ENCODE data around the gene COL8A1.

Gene COL8A1

GRCh38 chr3:99637016-99637367, 1.4 kb upstream of the COL8A1 start:
- DNase-seq, result no peak

GRCh38 chr3:99637368-99638111, 854 bp upstream of the COL8A1 start:
- H3K9me3 ChIP-seq (ENCODE audit: control insufficient read depth, low read length), result no peaks in the 10 kb centered on the region
- no peak for DNase-seq
- no peak overlapping the region for H3K4me3 ChIP-seq (ENCODE audit: insufficient read depth, low read depth, low read length, poor library complexity, severe bottlenecking)
- H3K27ac ChIP-seq (ENCODE audit: insufficient read depth, low read length, poor library complexity, severe bottlenecking), result no peak overlapping the region
- peaks cover 7% of the 10 kb centered on the region for H3K27me3 ChIP-seq (replicated peaks; ENCODE audit: control insufficient read depth, insufficient read depth, low read length, poor library complexity, severe bottlenecking)
- H3K36me3 ChIP-seq (ENCODE audit: control insufficient read depth, insufficient read depth, low read length), result no peaks in the 10 kb centered on the region
- H3K4me1 ChIP-seq (ENCODE audit: control insufficient read depth, insufficient read depth, low read length, poor library complexity, severe bottlenecking), result no peaks in the 10 kb centered on the region

More at GRCh38 chr3:99637016-99637367, 1.4 kb upstream of the COL8A1 start:
- Histone ChIP-seq H3K36me3 (ENCODE audit: control insufficient read depth, insufficient read depth, low read length) (no peaks in the 10 kb centered on the region), H3K9me3 (ENCODE audit: control insufficient read depth, low read length) (no peaks in the 10 kb centered on the region), H3K4me1 (ENCODE audit: control insufficient read depth, insufficient read depth, low read length, poor library complexity, severe bottlenecking) (no peaks in the 10 kb centered on the region), H3K27me3 (replicated peaks; ENCODE audit: control insufficient read depth, insufficient read depth, low read length, poor library complexity, severe bottlenecking) (peaks cover 7% of the 10 kb centered on the region), H3K4me3 (ENCODE audit: insufficient read depth, low read depth, low read length, poor library complexity, severe bottlenecking) (no peak overlapping the region), H3K27ac (ENCODE audit: insufficient read depth, low read length, poor library complexity, severe bottlenecking) (no peak overlapping the region)

GRCh38 chr3:99639579-99639978, 1.2 kb downstream of the COL8A1 start:
- H3K36me3 ChIP-seq (ENCODE audit: control insufficient read depth, insufficient read depth, low read length), result no peaks in the 10 kb centered on the region

GRCh38 chr3:99640214-99640851, 1.9 kb downstream of the COL8A1 start:
- Histone ChIP-seq H3K27me3 (replicated peaks; ENCODE audit: control insufficient read depth, insufficient read depth, low read length, poor library complexity, severe bottlenecking) (peaks cover 3% of the 10 kb centered on the region), H3K27ac (ENCODE audit: insufficient read depth, low read length, poor library complexity, severe bottlenecking) (no peak overlapping the region), H3K4me1 (ENCODE audit: control insufficient read depth, insufficient read depth, low read length, poor library complexity, severe bottlenecking) (no peaks in the 10 kb centered on the region), H3K9me3 (ENCODE audit: control insufficient read depth, low read length) (no peaks in the 10 kb centered on the region), H3K4me3 (ENCODE audit: insufficient read depth, low read depth, low read length, poor library complexity, severe bottlenecking) (no peak overlapping the region), H3K36me3 (ENCODE audit: control insufficient read depth, insufficient read depth, low read length) (no peaks in the 10 kb centered on the region)
- no peak for DNase-seq

More at GRCh38 chr3:99639579-99639978, 1.2 kb downstream of the COL8A1 start:
- Histone ChIP-seq H3K4me1 (ENCODE audit: control insufficient read depth, insufficient read depth, low read length, poor library complexity, severe bottlenecking) (no peaks in the 10 kb centered on the region), H3K9me3 (ENCODE audit: control insufficient read depth, low read length) (no peaks in the 10 kb centered on the region), H3K4me3 (ENCODE audit: insufficient read depth, low read depth, low read length, poor library complexity, severe bottlenecking) (no peak overlapping the region), H3K27ac (ENCODE audit: insufficient read depth, low read length, poor library complexity, severe bottlenecking) (no peak overlapping the region), H3K27me3 (replicated peaks; ENCODE audit: control insufficient read depth, insufficient read depth, low read length, poor library complexity, severe bottlenecking) (peaks cover 3% of the 10 kb centered on the region)
- no peak for DNase-seq

- H3K4me3 ChIP-seq (ENCODE audit: insufficient read depth, low read depth, low read length, poor library complexity, severe bottlenecking), result no peak overlapping the region
- no peak for DNase-seq
- H3K36me3 ChIP-seq (ENCODE audit: control insufficient read depth, insufficient read depth, low read length), result no peaks in the 10 kb centered on the region
- H3K9me3 ChIP-seq (ENCODE audit: control insufficient read depth, low read length), result no peaks in the 10 kb centered on the region
- H3K27me3 ChIP-seq (replicated peaks; ENCODE audit: control insufficient read depth, insufficient read depth, low read length, poor library complexity, severe bottlenecking), result peaks cover 3% of the 10 kb centered on the region
- H3K27ac ChIP-seq (ENCODE audit: insufficient read depth, low read length, poor library complexity, severe bottlenecking), result no peak overlapping the region
- no peaks in the 10 kb centered on the region for H3K4me1 ChIP-seq (ENCODE audit: control insufficient read depth, insufficient read depth, low read length, poor library complexity, severe bottlenecking)
Measured at GRCh38 chr3:99641480-99641879, 3.1 kb downstream of the COL8A1 start.

- Histone ChIP-seq H3K4me3 (ENCODE audit: insufficient read depth, low read depth, low read length, poor library complexity, severe bottlenecking) (no peak overlapping the region), H3K27me3 (replicated peaks; ENCODE audit: control insufficient read depth, insufficient read depth, low read length, poor library complexity, severe bottlenecking) (peaks cover 3% of the 10 kb centered on the region), H3K36me3 (ENCODE audit: control insufficient read depth, insufficient read depth, low read length) (no peaks in the 10 kb centered on the region), H3K27ac (ENCODE audit: insufficient read depth, low read length, poor library complexity, severe bottlenecking) (no peak overlapping the region), H3K9me3 (ENCODE audit: control insufficient read depth, low read length) (no peaks in the 10 kb centered on the region), H3K4me1 (ENCODE audit: control insufficient read depth, insufficient read depth, low read length, poor library complexity, severe bottlenecking) (no peaks in the 10 kb centered on the region)
- DNase-seq, result no peak
Measured at GRCh38 chr3:99641982-99642381, 3.6 kb downstream of the COL8A1 start.

GRCh38 chr3:99644017-99644416, 5.6 kb downstream of the COL8A1 start:
- Histone ChIP-seq H3K4me3 (ENCODE audit: insufficient read depth, low read depth, low read length, poor library complexity, severe bottlenecking) (no peak overlapping the region), H3K36me3 (ENCODE audit: control insufficient read depth, insufficient read depth, low read length) (no peaks in the 10 kb centered on the region), H3K9me3 (ENCODE audit: control insufficient read depth, low read length) (no peaks in the 10 kb centered on the region), H3K4me1 (ENCODE audit: control insufficient read depth, insufficient read depth, low read length, poor library complexity, severe bottlenecking) (no peaks in the 10 kb centered on the region), H3K27me3 (replicated peaks; ENCODE audit: control insufficient read depth, insufficient read depth, low read length, poor library complexity, severe bottlenecking) (no peaks in the 10 kb centered on the region), H3K27ac (ENCODE audit: insufficient read depth, low read length, poor library complexity, severe bottlenecking) (no peak overlapping the region)
- no peak for DNase-seq

GRCh38 chr3:99644746-99645145, 6.4 kb downstream of the COL8A1 start:
- H3K4me1 ChIP-seq (ENCODE audit: control insufficient read depth, insufficient read depth, low read length, poor library complexity, severe bottlenecking), result no peaks in the 10 kb centered on the region
- H3K27ac ChIP-seq (ENCODE audit: insufficient read depth, low read length, poor library complexity, severe bottlenecking), result no peak overlapping the region
- no peaks in the 10 kb centered on the region for H3K9me3 ChIP-seq (ENCODE audit: control insufficient read depth, low read length)

GRCh38 chr3:99645277-99646106, 7.1 kb downstream of the COL8A1 start:
- H3K4me3 ChIP-seq (ENCODE audit: insufficient read depth, low read depth, low read length, poor library complexity, severe bottlenecking), result no peak overlapping the region
- no peaks in the 10 kb centered on the region for H3K27me3 ChIP-seq (replicated peaks; ENCODE audit: control insufficient read depth, insufficient read depth, low read length, poor library complexity, severe bottlenecking)
- no peaks in the 10 kb centered on the region for H3K4me1 ChIP-seq (ENCODE audit: control insufficient read depth, insufficient read depth, low read length, poor library complexity, severe bottlenecking)
- no peaks in the 10 kb centered on the region for H3K9me3 ChIP-seq (ENCODE audit: control insufficient read depth, low read length)
- H3K27ac ChIP-seq (ENCODE audit: insufficient read depth, low read length, poor library complexity, severe bottlenecking), result no peak overlapping the region
- H3K36me3 ChIP-seq (ENCODE audit: control insufficient read depth, insufficient read depth, low read length), result no peaks in the 10 kb centered on the region
- DNase-seq, result no peak

More at GRCh38 chr3:99644746-99645145, 6.4 kb downstream of the COL8A1 start:
- Histone ChIP-seq H3K27me3 (replicated peaks; ENCODE audit: control insufficient read depth, insufficient read depth, low read length, poor library complexity, severe bottlenecking) (no peaks in the 10 kb centered on the region), H3K4me3 (ENCODE audit: insufficient read depth, low read depth, low read length, poor library complexity, severe bottlenecking) (no peak overlapping the region), H3K36me3 (ENCODE audit: control insufficient read depth, insufficient read depth, low read length) (no peaks in the 10 kb centered on the region)
- no peak for DNase-seq

GRCh38 chr3:99646107-99646435, 7.7 kb downstream of the COL8A1 start:
- H3K27ac ChIP-seq (ENCODE audit: insufficient read depth, low read length, poor library complexity, severe bottlenecking), result no peak overlapping the region
- no peaks in the 10 kb centered on the region for H3K4me1 ChIP-seq (ENCODE audit: control insufficient read depth, insufficient read depth, low read length, poor library complexity, severe bottlenecking)
- no peaks in the 10 kb centered on the region for H3K36me3 ChIP-seq (ENCODE audit: control insufficient read depth, insufficient read depth, low read length)

More at GRCh38 chr3:99646107-99646435, 7.7 kb downstream of the COL8A1 start:
- Histone ChIP-seq H3K9me3 (ENCODE audit: control insufficient read depth, low read length) (no peaks in the 10 kb centered on the region), H3K27me3 (replicated peaks; ENCODE audit: control insufficient read depth, insufficient read depth, low read length, poor library complexity, severe bottlenecking) (no peaks in the 10 kb centered on the region), H3K4me3 (ENCODE audit: insufficient read depth, low read depth, low read length, poor library complexity, severe bottlenecking) (no peak overlapping the region)
- no peak for DNase-seq
